Measurements from ENCODE around the gene SPDYE17.
"Not testable (repeated sequence)": the region's sequence is repeated elsewhere in the genome, so short reads cannot be mapped to it uniquely, and the experiment has no call there.

Gene SPDYE17

GRCh38 chr7:77032261-77032660, at the start of gene SPDYE17:
SPDYE17 (minus strand) TSS chr7:77032361; CDS start chr7:77030570, 1,791 bp downstream.
- not testable (repeated sequence) for H3F3A ChIP-seq (ENCODE audit: insufficient read depth, low read length); H3K9me2 ChIP-seq (ENCODE audit: low read depth, low read length); H3K79me2 ChIP-seq (ENCODE audit: insufficient read depth, low read length); H3K27ac ChIP-seq (ENCODE audit: low read depth, low read length, poor library complexity, severe bottlenecking); H3K4me1 ChIP-seq (ENCODE audit: insufficient read depth, low read length, severe bottlenecking); H3K4me2 ChIP-seq (ENCODE audit: low read length); H3K36me3 ChIP-seq (ENCODE audit: insufficient read depth, low read length); H3K27me3 ChIP-seq (ENCODE audit: insufficient read depth, low read length); H3K9ac ChIP-seq (ENCODE audit: low read length); H4K20me1 ChIP-seq (ENCODE audit: insufficient read depth, low read length); H3K4me3 ChIP-seq (ENCODE audit: low read depth, low read length, poor library complexity, severe bottlenecking); H3K9me3 ChIP-seq (ENCODE audit: low read length); H2AFZ ChIP-seq (ENCODE audit: low read length)

GRCh38 chr7:77080236-77080635, 48.1 kb upstream of the SPDYE17 start:
- H3K9me2 ChIP-seq (ENCODE audit: low read depth, low read length); H3K36me3 ChIP-seq (ENCODE audit: insufficient read depth, low read length); H2AFZ ChIP-seq (ENCODE audit: low read length); H3K4me2 ChIP-seq (ENCODE audit: low read length); H3K27me3 ChIP-seq (ENCODE audit: insufficient read depth, low read length); H3K4me3 ChIP-seq (ENCODE audit: low read depth, low read length, poor library complexity, severe bottlenecking); H3K79me2 ChIP-seq (ENCODE audit: insufficient read depth, low read length); H3F3A ChIP-seq (ENCODE audit: insufficient read depth, low read length); H3K4me1 ChIP-seq (ENCODE audit: insufficient read depth, low read length, severe bottlenecking); H4K20me1 ChIP-seq (ENCODE audit: insufficient read depth, low read length); H3K9me3 ChIP-seq (ENCODE audit: low read length); H3K27ac ChIP-seq (ENCODE audit: low read depth, low read length, poor library complexity, severe bottlenecking); H3K9ac ChIP-seq (ENCODE audit: low read length): not testable (repeated sequence)

GRCh38 chr7:77079624-77080023, 47.5 kb upstream of the SPDYE17 start:
- not testable (repeated sequence) for H2AFZ ChIP-seq (ENCODE audit: low read length); H3K36me3 ChIP-seq (ENCODE audit: insufficient read depth, low read length); H3K79me2 ChIP-seq (ENCODE audit: insufficient read depth, low read length); H4K20me1 ChIP-seq (ENCODE audit: insufficient read depth, low read length); H3K4me1 ChIP-seq (ENCODE audit: insufficient read depth, low read length, severe bottlenecking); H3F3A ChIP-seq (ENCODE audit: insufficient read depth, low read length); H3K9me3 ChIP-seq (ENCODE audit: low read length); H3K9ac ChIP-seq (ENCODE audit: low read length); H3K27me3 ChIP-seq (ENCODE audit: insufficient read depth, low read length); H3K9me2 ChIP-seq (ENCODE audit: low read depth, low read length); H3K4me2 ChIP-seq (ENCODE audit: low read length); H3K4me3 ChIP-seq (ENCODE audit: low read depth, low read length, poor library complexity, severe bottlenecking); H3K27ac ChIP-seq (ENCODE audit: low read depth, low read length, poor library complexity, severe bottlenecking)

- not testable (repeated sequence) for H3K9me3 ChIP-seq (ENCODE audit: low read length); H3K27me3 ChIP-seq (ENCODE audit: insufficient read depth, low read length); H3K9me2 ChIP-seq (ENCODE audit: low read depth, low read length); H2AFZ ChIP-seq (ENCODE audit: low read length); H3K27ac ChIP-seq (ENCODE audit: low read depth, low read length, poor library complexity, severe bottlenecking); H3K9ac ChIP-seq (ENCODE audit: low read length); H3K4me3 ChIP-seq (ENCODE audit: low read depth, low read length, poor library complexity, severe bottlenecking); H3K36me3 ChIP-seq (ENCODE audit: insufficient read depth, low read length); H3K4me1 ChIP-seq (ENCODE audit: insufficient read depth, low read length, severe bottlenecking); H3K4me2 ChIP-seq (ENCODE audit: low read length); H3K79me2 ChIP-seq (ENCODE audit: insufficient read depth, low read length); H3F3A ChIP-seq (ENCODE audit: insufficient read depth, low read length); H4K20me1 ChIP-seq (ENCODE audit: insufficient read depth, low read length)
Measured at GRCh38 chr7:77079112-77079511, 47.0 kb upstream of the SPDYE17 start.

- H3K9me2 ChIP-seq (ENCODE audit: low read depth, low read length); H3K36me3 ChIP-seq (ENCODE audit: insufficient read depth, low read length); H4K20me1 ChIP-seq (ENCODE audit: insufficient read depth, low read length); H3K4me2 ChIP-seq (ENCODE audit: low read length); H3K27ac ChIP-seq (ENCODE audit: low read depth, low read length, poor library complexity, severe bottlenecking); H3K4me3 ChIP-seq (ENCODE audit: low read depth, low read length, poor library complexity, severe bottlenecking); H3K79me2 ChIP-seq (ENCODE audit: insufficient read depth, low read length); H2AFZ ChIP-seq (ENCODE audit: low read length); H3K27me3 ChIP-seq (ENCODE audit: insufficient read depth, low read length); H3K9me3 ChIP-seq (ENCODE audit: low read length); H3K4me1 ChIP-seq (ENCODE audit: insufficient read depth, low read length, severe bottlenecking); H3F3A ChIP-seq (ENCODE audit: insufficient read depth, low read length); H3K9ac ChIP-seq (ENCODE audit: low read length): not testable (repeated sequence)
Measured at GRCh38 chr7:77077060-77077459, 44.9 kb upstream of the SPDYE17 start.

- not testable (repeated sequence) for H3K27me3 ChIP-seq (ENCODE audit: insufficient read depth, low read length); H3K9me2 ChIP-seq (ENCODE audit: low read depth, low read length); H3K4me2 ChIP-seq (ENCODE audit: low read length); H4K20me1 ChIP-seq (ENCODE audit: insufficient read depth, low read length); H3K36me3 ChIP-seq (ENCODE audit: insufficient read depth, low read length); H3K4me1 ChIP-seq (ENCODE audit: insufficient read depth, low read length, severe bottlenecking); H3K27ac ChIP-seq (ENCODE audit: low read depth, low read length, poor library complexity, severe bottlenecking); H2AFZ ChIP-seq (ENCODE audit: low read length); H3K4me3 ChIP-seq (ENCODE audit: low read depth, low read length, poor library complexity, severe bottlenecking); H3F3A ChIP-seq (ENCODE audit: insufficient read depth, low read length); H3K9me3 ChIP-seq (ENCODE audit: low read length); H3K79me2 ChIP-seq (ENCODE audit: insufficient read depth, low read length); H3K9ac ChIP-seq (ENCODE audit: low read length)
Measured at GRCh38 chr7:77074786-77075396, 42.7 kb upstream of the SPDYE17 start.

- not testable (repeated sequence) for H3K36me3 ChIP-seq (ENCODE audit: insufficient read depth, low read length); H3K4me1 ChIP-seq (ENCODE audit: insufficient read depth, low read length, severe bottlenecking); H3K79me2 ChIP-seq (ENCODE audit: insufficient read depth, low read length); H3K9me2 ChIP-seq (ENCODE audit: low read depth, low read length); H3K27ac ChIP-seq (ENCODE audit: low read depth, low read length, poor library complexity, severe bottlenecking); H3K9ac ChIP-seq (ENCODE audit: low read length); H3K4me2 ChIP-seq (ENCODE audit: low read length); H2AFZ ChIP-seq (ENCODE audit: low read length); H3K4me3 ChIP-seq (ENCODE audit: low read depth, low read length, poor library complexity, severe bottlenecking); H3F3A ChIP-seq (ENCODE audit: insufficient read depth, low read length); H4K20me1 ChIP-seq (ENCODE audit: insufficient read depth, low read length); H3K9me3 ChIP-seq (ENCODE audit: low read length); H3K27me3 ChIP-seq (ENCODE audit: insufficient read depth, low read length)
Measured at GRCh38 chr7:77071108-77071507, 38.9 kb upstream of the SPDYE17 start.

GRCh38 chr7:77065869-77066268, 33.7 kb upstream of the SPDYE17 start:
- not testable (repeated sequence) for H3K36me3 ChIP-seq (ENCODE audit: insufficient read depth, low read length); H3K9me2 ChIP-seq (ENCODE audit: low read depth, low read length); H3K27me3 ChIP-seq (ENCODE audit: insufficient read depth, low read length); H3K4me1 ChIP-seq (ENCODE audit: insufficient read depth, low read length, severe bottlenecking); H3K4me3 ChIP-seq (ENCODE audit: low read depth, low read length, poor library complexity, severe bottlenecking); H3K9ac ChIP-seq (ENCODE audit: low read length); H3K27ac ChIP-seq (ENCODE audit: low read depth, low read length, poor library complexity, severe bottlenecking); H3F3A ChIP-seq (ENCODE audit: insufficient read depth, low read length); H3K9me3 ChIP-seq (ENCODE audit: low read length); H2AFZ ChIP-seq (ENCODE audit: low read length); H3K79me2 ChIP-seq (ENCODE audit: insufficient read depth, low read length); H3K4me2 ChIP-seq (ENCODE audit: low read length); H4K20me1 ChIP-seq (ENCODE audit: insufficient read depth, low read length)

All from OCI-LY1 (cell line).